Uterus (tissue), 4 donors: Measurements from ENCODE around the gene DRD2. TPM values are rescaled to one million over a fixed set of nuclear protein-coding genes. Genes with fewer than 3 reads are reported as not detected.

Source experiments
- DNase-seq, 2 donors: peaks; one replicate each; pipeline ENCODE4 v3.0.0-alpha.2; 2019 to 2020
- H3K27ac ChIP-seq, 2 donors: fragments of 200-600 bp; sonication (generic); 1 replicate in 1 of 2; 2 replicates in 1 of 2; pipeline ENCODE4 v1.5.1; 2016 to 2018
- H3K27me3 ChIP-seq, 2 donors: fragments of 200-600 bp; sonication (generic); one replicate each; pipeline ENCODE4 v1.5.1; 2018 to 2019; ENCODE audit warnings: control low read depth in 1 of 2
- H3K36me3 ChIP-seq, 2 donors: fragments of 200-600 bp; sonication (generic); one replicate each; pipeline ENCODE4 v1.5.1; 2019; ENCODE audit warnings: control low read depth in 1 of 2
- H3K4me1 ChIP-seq, 2 donors: fragments of 200-600 bp; sonication (generic); one replicate each; pipeline ENCODE4 v1.5.1; 2018 to 2019; ENCODE audit warnings: control low read depth in 1 of 2
- H3K4me3 ChIP-seq, 2 donors: fragments of 200-600 bp; sonication (generic); 1 replicate in 1 of 2; 2 replicates in 1 of 2; pipeline ENCODE4 v1.5.1; 2018 to 2019; ENCODE audit warnings: mild to moderate bottlenecking in 1 of 2
- H3K9me3 ChIP-seq, 2 donors: fragments of 200-600 bp; sonication (generic); one replicate each; pipeline ENCODE4 v1.5.1; 2019; ENCODE audit warnings: control low read depth in 1 of 2
- CTCF ChIP-seq, 4 experiments: fragments of 200-600 bp in 2 of 4; fragments of 450-650 bp in 2 of 4; sonication (generic) in 2 of 4; IDR thresholded peaks; one replicate each; pipeline ENCODE4 v1.5.1; 2016 to 2019; ENCODE audit warnings: antibody characterized with exemption in 4 of 4, mild to moderate bottlenecking in 2 of 4, moderate library complexity in 1 of 4
- POLR2A ChIP-seq, 2 donors: fragments of 450-650 bp; IDR thresholded peaks; one replicate each; pipeline ENCODE4 v1.6.1; 2016; ENCODE audit warnings: antibody characterized with exemption in 2 of 2, mild to moderate bottlenecking in 1 of 2, moderate library complexity in 1 of 2
- intact Hi-C: fragments of 100-400 bp; cut with DNase I; formaldehyde crosslinking; loops from one replicate; pipeline ENCODE4 v1.15.1; 2023; ENCODE audit warnings: low total_unique reads
- total RNA-seq, 4 donors: library from RNA; depleted of rRNA in 3 of 4; stranded (reverse); fragments of >200 nt in 3 of 4; gene quantifications; one replicate each; pipeline versions ENCODE4 v1.1.0 to v1.2.4, GENCODE V29; 2014 to 2023
- donor health status: DM: yes; HTN: yes; CAD: no.

The DRD2 gene
- total RNA-seq, 4 donors from 2014 or later, result not detected

DNA sequence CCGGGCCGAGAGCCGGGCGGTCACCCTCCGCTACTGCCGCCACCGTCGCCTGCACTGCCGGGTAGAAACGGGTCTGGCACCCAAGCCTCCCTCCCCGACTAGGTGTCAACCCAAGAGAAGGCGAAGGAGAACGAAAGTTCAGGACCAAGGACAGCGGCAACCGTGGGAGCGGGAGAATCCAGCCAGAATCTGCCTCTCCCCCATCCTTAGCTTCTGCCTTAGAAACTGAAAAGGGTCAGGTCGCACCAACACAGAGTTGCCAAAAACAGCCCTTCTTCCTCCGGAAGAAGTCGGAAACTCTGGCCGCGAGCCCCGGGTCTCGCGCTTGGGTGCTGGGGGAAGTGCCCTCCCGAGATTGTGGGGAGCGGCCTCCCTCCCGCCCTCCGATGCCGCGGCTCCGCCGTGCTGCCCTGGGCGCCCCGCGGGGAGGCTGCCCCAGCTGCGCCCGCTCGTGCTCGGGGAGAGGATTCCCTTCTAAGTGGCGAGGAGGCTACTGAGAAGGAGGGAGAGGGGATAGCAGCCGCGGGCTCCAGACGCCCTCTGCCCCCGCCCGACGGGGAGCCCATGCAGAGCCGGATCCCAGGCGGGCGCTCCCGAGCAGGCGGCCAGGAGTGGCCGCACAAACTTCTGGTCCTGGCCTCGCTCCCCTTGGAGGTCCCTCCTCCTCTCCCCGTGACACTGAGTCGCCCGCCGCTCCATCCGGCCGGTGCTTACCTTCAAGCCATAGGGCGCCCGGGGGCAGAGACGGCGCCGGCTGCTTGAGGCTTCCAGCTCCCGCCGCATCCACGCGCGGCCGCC, 637 bp downstream of the DRD2 start:
- H3K4me3 ChIP-seq, result peak overlapping the region in 1 of 2 donors; percentile 13
- intact Hi-C loops, result no loop called here
- DNase-seq, result peak; percentile 67 to 71

DNA sequence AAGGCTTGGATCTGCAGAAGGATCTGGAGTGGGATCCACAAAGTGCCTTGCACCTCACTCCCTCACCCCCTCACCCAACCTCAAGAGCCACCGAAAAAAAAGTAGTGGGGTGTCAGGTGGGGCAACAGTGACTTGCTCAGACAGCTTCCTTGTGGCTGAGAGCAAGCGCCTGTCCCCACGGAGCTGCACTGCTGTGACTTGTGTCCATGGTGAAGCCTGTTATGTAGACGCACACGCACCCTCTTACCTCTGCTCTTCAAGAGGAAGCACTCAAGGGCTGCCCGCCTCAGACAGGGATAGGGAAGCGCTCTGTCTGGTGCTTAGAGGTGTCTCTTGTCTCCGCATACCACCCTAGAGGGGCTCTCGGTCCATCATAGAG, 1.2 kb downstream of the DRD2 start:
- intact Hi-C loops, result no loop called here
- no peak for DNase-seq
- no peak overlapping the region for H3K27ac ChIP-seq
- H3K4me1 ChIP-seq, result no peaks in the 10 kb centered on the region
- peaks cover 0 to 4% of the 10 kb centered on the region in 2 donors for H3K27me3 ChIP-seq
- H3K9me3 ChIP-seq, result no peaks in the 10 kb centered on the region
- H3K4me3 ChIP-seq, result no peak overlapping the region
- no peaks in the 10 kb centered on the region for H3K36me3 ChIP-seq
- TF ChIP-seq CTCF (IDR thresholded peaks at IDR 0.05) (no peak), POLR2A (IDR thresholded peaks at IDR 0.05) (no peak)

More for the DNA sequence above, 637 bp downstream of the DRD2 start:
- Histone ChIP-seq H3K4me1 (no peaks in the 10 kb centered on the region), H3K36me3 (no peaks in the 10 kb centered on the region), H3K27me3 (peaks cover 0 to 4% of the 10 kb centered on the region in 2 donors), H3K27ac (no peak overlapping the region), H3K9me3 (no peaks in the 10 kb centered on the region)
- TF ChIP-seq CTCF (IDR thresholded peaks at IDR 0.05) (no peak), POLR2A (IDR thresholded peaks at IDR 0.05) (no peak)

- TF ChIP-seq CTCF (IDR thresholded peaks at IDR 0.05), result no peak
- Histone ChIP-seq H3K9me3 (no peaks in the 10 kb centered on the region), H3K27ac (no peak overlapping the region), H3K4me1 (no peaks in the 10 kb centered on the region), H3K27me3 (peaks cover 0 to 4% of the 10 kb centered on the region in 2 donors), H3K36me3 (no peaks in the 10 kb centered on the region), H3K4me3 (no peak overlapping the region)
- DNase-seq, result no peak
- intact Hi-C loops, result no loop called here
Measured at GRCh38 chr11:113472471-113472870, 2.7 kb downstream of the DRD2 start.

- H3K27me3 ChIP-seq, result peaks cover 0 to 4% of the 10 kb centered on the region in 2 donors
- no peak overlapping the region for H3K4me3 ChIP-seq
- intact Hi-C loops, result no loop called here
- no peaks in the 10 kb centered on the region for H3K36me3 ChIP-seq
- TF ChIP-seq CTCF (IDR thresholded peaks at IDR 0.05) (no peak), POLR2A (IDR thresholded peaks at IDR 0.05) (no peak)
- no peak overlapping the region for H3K27ac ChIP-seq
- H3K9me3 ChIP-seq, result no peaks in the 10 kb centered on the region
- DNase-seq, result no peak
- H3K4me1 ChIP-seq, result no peaks in the 10 kb centered on the region
Measured at GRCh38 chr11:113470233-113470632, 5.0 kb downstream of the DRD2 start.

- no peak overlapping the region for H3K27ac ChIP-seq
- DNase-seq, result no peak
- no peaks in the 10 kb centered on the region for H3K9me3 ChIP-seq
- H3K4me3 ChIP-seq, result no peak overlapping the region
- TF ChIP-seq POLR2A (IDR thresholded peaks at IDR 0.05) (no peak), CTCF (IDR thresholded peaks at IDR 0.05) (no peak)
- H3K36me3 ChIP-seq, result no peaks in the 10 kb centered on the region
- intact Hi-C loops, result no loop called here
- no peaks in the 10 kb centered on the region for H3K4me1 ChIP-seq
- no peaks in the 10 kb centered on the region for H3K27me3 ChIP-seq
Measured at GRCh38 chr11:113468726-113469345, 6.4 kb downstream of the DRD2 start.
